NCI-H69 (cell line): Measurements from ENCODE around the gene NR3C2.

Source experiments
- DNase-seq: peaks from one replicate; lab custom pipeline; 2025; lab: John Stamatoyannopoulos, UW

NR3C2 gene

DNA sequence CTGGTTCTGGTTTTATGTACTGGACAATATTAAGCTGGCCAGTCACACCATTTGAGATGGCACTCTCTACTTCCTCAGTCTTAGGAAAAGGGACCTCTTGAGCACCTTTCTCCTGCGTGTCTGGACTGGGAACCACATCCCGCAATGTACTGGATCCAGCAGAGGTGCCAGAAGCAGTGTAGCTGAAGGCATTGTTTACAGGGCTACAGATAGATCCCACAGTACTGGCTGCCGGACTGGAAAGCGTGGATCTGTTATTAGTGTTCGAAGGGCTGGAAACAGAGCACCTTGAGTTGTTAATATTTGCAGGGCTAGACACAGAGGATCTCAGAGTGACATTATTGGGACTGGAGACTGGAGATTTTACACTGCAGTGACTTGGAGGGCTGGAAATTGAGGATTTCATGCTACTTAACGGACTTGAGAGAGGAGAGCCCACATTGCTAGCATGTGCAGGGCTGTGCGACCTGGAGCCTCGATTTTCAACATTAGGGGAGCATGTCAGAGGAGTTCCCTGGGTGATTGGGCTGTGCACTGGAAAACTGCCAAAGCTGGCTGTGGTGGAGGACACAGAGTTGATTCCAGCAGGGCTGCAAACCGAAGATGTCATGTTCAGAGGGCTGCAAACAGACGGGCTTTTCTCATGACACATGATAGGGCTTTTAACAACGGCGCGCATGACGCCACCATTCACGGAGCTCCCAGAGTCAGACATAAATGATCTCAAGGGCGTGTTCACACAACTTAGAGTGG is 6.4 kb downstream of the NR3C2 start:
- DNase-seq = no peak

DNA sequence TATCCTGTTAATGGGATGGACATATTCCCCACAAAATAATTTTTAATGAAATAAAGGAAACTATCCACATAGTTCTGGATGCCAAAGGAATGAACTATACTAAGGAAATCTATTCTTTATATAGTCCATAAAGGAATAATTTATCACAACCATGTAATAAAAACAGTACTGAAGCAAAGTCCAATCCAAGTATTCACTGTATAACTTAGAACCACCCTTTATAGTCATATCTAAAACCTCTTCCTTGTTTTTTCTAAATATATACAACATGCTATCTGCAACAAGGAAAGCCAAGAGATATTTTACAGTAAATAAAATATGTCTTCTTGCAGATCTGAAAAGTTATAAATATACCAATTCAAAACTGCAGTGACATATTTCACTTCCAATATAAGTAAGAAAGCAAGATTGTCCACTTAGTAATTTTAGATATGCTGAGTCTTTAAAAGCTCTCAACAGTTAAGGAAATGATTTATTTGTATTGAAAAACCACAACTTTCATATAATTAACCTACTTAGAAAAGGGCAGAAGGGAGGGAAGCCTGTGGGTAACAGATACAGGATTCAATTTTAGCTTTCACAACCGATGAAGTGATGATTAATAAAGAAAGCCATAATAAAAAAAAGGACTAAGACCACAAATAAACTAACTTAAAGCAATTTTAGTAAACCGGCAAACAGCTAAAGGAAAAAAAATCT is 8.0 kb downstream of the NR3C2 start:
- no peak for DNase-seq

DNA sequence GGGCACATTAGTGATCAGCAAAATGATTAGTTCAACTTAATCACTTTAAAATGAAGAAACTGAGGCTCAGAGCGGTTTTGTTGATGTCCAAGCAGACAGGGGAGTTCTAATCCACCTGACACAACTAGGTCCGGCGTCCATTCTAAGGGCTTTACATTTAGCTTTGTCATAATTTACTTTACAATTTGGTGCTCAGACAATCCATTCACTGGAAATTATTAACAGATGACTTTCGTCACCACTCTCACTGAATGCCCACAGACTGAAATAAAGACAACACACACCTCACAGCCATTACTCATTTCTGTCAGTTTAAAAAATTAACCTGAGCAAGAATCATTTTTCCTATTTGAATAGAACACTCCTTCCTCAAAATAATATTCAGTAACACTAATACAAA is 10.8 kb downstream of the NR3C2 start:
- DNase-seq = peak; percentile 27

DNA sequence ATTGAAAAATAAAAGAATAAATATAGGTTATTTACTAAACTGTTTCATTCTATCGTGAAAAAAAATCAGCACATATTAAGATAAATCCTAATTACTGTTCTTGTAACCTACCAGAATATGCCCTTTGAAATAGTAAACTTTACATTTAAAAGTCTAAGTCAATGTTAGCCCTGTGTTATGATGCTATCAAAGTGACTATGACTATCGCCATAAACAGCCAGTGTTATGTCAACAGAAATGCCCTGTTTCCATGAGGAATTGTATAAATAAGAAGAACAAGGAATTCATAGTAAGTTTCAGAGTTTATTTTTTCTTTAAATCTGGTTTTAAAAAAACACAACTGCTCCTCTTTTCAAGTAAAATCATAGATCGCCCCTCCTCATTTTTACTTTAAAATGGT is 11.4 kb downstream of the NR3C2 start:
- DNase-seq = no peak

DNA sequence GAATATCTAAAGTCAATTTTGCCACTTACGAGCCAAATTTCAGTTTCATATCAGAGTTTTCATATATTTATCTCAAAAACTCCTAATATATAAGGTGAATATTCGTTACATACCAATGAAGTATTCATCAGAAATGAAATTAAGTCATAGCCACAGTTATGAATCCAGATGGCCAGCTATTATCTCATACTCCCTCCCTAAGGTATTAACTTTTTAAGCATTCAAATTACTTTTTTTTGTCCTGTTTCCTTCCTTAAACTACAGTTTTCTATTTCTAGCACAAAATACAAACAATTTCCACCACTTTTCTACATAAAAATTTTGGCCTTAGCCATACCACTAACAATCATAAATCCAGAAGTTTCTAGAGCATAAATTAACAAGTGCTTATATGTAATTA is 13.0 kb downstream of the NR3C2 start:
- DNase-seq = no peak

DNA sequence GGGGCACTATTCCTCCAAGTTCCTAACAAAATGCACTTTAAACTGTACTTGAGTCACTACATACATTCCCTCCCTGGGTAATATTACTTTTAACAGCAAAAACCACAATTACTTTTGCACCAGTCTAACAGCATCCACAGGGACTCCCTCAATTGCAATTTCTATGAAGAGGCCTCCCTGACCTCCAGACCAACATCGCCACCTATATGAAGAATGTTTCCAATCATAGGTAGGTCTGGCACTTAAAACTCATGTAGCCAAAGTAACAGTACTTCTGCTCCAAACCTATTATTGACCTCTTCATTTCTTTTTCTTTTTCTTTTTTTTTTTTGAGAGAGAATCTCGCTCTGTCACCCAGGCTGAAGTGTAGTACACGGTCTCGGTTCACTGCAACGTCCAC is 15.6 kb downstream of the NR3C2 start:
- DNase-seq = no peak

DNA sequence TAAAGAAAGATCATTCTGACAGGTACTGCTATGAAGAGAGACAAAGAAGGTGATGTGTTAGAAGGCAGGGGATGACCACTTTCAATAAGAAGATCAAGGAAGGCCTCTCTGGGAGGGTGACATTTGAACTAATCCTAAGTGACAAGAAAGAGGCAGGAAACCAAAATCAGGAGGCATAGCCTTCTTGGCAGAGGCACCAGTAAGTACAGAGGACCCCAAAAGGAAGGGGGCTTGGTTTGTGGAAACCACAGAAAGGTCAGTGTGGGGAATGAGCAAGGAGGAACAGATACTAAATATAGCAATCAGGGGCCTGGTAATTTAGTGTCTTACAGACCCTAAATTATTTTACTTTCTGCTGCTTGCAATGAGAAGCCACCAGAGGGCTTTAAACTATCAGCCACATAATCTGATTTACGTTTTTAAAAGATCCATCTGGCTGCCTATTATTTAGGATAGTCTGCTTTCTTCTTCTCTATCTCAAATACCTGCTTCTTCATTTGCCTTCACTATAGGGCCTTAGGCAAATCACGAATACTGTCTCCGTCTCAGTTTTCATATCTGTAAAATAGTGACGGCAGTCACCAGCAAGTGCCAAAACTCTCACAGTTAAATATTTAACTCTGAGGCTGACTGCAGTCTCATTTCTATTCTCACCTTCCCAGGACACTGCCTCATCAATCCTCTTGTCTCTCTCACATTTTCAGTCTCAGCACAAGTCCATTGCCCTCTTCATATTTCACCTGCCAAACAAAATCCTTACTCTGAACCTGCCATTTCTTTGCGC is 16.7 kb downstream of the NR3C2 start:
- DNase-seq = no peak

DNA sequence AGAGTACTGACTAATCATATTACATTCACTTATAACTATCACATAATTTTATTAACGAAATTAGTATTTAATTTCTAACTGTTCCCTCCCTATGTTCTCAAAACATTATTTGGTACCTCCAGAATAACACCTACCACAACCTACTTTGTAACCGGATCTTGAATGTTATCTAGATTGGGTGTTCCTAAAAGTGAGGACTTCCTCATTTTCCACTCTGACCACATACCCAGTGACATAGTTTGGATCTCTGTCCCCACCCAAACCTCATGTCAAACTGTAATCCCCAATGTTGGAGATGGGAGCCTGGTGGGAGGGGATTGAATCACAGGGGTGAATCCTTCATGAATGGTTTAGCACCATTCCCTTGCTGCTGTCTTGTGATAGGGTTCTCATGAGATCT is 21.8 kb downstream of the NR3C2 start:
- no peak for DNase-seq

DNA sequence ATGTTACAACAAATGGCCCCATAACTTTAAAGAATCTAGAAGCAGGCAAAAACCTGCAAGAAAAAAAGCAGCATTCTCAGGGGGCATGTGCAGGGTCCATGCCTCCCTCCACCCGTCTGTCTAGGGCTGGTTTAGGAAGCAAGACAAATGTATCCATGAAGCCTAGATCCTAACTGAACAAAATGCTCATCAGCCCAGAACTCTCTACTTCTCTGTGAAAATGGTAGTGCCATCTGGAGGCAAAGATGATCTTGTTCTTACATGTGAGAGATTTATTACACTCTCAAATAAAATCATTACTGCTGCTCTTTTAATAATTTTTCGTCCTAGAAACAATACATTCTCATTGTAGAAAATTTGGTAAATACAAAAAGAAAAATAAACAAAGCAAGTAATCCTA is 26.7 kb downstream of the NR3C2 start:
- DNase-seq = peak; percentile 51

DNA sequence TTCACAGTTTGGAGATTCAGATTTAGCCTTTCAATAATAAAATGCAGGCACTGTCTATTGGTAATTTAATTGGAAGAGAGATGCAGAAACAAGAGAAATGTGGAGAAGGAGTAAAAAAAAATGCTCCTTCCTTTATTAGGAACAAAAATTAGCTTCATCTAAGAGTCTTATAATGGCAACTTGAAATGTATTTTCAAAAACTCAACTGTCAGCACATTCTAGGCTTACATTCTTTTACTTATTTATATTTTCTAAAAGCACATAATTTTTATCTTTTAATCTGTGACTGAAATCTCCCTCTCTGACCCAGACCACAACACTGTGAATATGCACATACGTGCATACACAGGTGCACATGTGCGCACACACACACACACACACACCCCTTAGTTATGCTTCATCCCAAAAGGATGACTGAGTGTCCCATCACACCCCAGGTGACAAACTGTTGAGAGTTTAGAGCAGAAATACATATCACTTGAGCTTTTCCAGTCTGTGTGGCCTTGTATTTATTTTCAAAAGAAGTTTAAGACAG is 29.7 kb downstream of the NR3C2 start:
- DNase-seq = no peak

DNA sequence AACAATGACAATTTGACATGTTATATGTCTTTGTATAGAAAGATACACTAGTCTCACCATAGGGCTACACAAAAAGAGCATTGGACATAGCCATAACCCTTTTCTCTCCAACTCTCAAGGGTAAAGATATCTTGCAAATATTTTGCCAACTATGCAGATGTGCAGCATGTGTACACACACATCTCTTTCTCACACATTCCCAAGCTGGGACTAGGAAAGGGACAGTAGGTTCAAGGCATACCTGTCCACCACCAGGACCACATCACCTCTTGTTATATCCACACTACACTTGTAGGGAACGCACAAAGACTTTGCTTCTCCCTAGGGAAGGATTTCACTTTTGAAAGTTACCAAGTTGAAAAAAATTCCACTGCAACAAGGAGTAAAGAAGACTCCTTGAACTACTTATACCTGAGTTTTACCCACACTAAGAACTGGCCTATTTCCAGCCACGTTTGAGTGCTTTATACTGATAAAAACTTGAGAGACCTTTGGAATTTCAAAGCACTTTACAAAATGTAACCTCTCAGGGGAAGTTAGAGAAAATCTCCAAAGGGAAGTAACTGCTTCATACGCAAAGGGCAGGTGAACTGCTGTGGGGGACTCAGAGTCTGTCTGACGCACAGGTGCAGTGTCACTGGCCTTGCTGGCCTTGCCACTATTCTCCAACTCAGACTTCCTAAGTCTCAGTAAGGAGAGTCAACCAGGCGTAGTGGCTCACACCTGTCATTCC is 36.9 kb downstream of the NR3C2 start:
- no peak for DNase-seq

DNA sequence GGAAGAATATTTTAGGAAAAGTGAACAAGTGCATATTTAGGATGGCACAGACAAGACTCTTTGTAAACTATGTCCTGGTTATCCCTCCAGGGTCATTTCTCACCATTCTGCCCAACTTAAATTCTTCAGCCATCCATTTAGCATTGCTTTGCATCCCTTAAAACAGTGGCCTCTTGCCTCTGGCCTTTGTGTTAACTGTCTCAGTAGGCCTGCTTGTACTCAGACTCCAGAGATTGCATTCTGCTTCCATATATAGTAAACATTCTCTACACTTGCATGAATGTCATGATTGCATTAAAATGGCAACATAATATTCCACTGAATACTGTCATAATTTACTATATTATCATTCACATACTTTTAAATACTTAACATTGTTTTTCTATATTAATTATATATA is 43.2 kb downstream of the NR3C2 start:
- DNase-seq = no peak

DNA sequence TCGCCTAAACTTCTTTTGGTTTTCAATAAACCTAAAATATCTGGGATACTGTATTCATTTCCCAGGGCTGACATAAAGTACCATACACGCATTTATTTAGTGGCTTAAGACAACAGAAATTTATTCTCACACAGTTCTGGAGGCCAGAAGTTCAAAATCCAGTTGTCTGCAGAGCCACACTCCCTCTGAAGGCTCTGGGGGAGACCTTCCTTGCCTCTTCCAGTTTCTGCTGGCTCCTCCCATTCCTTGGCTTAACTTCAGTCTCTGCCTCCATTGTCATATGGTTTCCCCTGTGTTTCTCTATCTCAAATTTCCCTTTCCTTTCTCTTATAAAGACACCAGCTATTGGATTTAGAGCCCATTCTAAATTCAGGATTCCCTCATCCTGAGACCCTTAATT is 44.4 kb downstream of the NR3C2 start:
- DNase-seq = no peak

DNA sequence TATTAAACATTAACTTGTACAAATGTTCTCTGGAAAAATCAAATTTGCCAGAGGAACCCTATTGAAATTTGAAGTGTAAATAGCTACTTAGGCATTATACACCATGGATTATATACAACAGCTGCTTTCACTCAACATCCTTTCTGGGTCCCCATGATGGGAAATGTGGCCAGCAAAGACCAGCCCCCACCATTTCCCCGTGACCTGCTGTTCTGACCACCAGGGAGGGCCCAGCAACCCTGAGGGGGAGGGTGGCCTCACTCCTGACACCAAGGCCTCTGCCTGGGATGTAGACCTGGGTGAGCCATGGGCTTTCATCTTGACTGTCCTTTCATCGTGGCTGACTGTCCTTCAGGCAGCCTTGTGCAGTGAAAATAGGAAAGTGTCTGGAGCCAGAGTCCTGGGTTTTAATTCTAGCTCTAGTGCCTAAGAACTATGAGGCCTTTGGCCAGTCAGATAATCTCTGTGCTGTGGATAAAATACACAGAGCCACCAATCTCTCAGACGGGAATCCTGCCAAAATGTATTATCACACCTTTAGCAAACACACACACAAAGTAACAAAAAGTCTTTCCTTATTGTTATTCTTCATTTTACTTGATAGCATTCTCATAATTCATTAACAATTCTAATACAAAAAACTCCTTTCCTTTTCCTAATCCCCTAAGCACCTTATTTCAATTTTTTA is 45.1 kb downstream of the NR3C2 start:
- no peak for DNase-seq

DNA sequence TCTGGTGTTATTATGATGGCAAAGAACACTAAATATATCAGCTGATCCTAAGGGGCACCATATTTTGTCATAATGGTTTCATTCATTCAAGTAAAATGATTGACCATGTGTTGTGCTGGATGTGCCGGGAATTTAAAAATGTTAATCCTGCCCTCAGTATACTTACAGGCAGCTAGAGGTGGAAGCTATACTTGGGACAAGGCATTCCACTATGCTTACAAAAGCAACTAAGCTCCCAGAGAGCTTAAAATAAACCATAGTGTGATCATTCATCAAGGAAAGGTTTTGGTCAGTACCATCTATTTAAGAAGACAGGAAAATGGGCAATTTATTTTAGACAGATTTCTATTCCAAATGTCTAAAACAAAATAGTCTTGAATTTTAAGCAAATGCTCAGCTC is 46.4 kb downstream of the NR3C2 start:
- DNase-seq = no peak

DNA sequence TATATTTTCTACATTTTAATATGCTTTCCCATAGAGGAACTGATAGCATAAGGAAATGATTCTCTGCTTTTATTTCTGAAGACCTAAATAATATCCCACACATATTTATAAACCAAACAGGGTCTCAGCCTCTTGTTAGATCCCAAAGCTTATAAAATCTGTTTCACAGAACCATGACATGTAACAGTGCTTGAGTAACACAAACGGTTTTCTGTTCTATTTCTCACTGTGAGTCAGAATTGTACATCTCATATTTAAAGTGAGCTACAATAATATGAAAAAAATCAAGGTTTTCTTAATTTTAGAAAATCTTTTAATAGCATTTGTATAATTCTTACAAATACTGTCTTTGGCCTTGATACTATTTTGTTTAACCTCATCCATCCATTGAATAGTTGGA is 51.2 kb downstream of the NR3C2 start:
- no peak for DNase-seq

DNA sequence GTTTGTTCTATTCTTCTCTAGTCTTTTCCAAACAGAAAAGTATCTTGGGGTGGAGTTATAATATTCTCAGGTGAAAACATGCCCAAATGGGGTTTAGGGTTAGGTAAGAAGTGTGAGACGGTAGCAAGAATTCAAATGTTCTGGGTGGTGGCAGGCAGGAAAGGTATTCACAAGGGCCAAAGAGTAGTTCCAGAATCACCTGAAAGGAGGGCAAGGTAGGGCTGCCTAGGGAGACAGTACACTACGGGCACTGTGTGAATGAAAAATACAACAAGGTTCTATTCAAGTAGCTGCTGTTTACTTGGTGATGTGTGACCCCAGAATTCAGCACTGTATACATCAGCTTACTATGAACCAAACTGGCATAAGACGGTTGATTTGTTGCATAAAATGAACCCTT is 51.9 kb downstream of the NR3C2 start:
- DNase-seq = no peak

DNA sequence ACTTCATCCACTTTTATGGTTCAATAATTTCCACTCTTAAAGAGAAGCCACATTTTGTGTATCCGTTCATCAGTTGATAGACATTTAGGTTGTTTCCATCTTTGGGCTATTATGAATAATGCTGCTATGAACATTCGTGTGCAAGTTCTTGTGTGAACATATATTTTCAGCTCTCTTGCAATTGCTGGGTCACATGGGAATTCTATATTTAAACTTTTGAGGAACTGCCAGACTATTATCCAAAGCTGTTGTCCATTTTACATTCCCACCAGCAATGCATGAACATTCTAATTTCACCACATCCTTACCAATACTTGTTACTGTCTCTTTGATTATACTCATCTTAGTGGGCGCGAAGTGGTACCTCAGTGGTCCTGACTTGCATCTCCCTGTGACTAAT is 61.9 kb downstream of the NR3C2 start:
- no peak for DNase-seq

DNA sequence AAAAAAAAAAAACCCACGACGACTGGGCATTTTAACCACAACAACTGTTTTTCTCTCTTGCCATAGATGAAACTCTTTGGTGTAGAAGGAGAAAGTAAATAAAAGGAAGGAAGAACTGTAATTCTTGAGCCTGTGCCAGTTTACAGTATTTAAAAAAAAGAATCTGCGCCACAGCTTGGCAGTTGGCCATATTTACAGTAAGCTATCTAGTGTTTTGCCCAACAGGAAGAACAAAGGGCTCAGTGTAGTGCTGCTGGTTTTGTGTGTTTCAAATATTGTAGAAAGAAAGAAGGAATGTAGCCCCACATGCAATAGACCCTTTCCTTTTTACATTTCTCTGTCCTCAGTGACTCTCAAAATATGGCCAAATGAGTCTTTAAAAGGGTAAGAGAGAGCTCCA is 66.1 kb downstream of the NR3C2 start:
- peak; percentile 85 for DNase-seq

DNA sequence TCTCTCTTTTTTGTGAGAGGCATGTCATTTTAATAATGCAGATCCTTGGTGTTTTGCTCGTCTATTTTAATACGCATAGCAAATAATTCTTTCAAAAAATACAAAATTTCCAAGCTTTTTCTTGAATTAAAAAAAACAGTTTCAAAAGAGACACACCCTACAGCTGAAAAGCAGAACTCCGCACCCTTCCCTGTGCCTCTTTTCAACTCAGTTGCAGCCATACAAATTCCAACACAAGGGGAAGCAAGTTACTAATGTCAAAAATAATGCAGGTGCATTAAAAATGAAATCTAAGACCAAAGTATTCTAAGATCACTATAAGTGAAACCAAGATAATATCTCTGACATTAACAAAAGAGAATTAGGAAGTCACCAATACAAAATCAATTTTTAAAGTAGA is 66.6 kb downstream of the NR3C2 start:
- DNase-seq = no peak

DNA sequence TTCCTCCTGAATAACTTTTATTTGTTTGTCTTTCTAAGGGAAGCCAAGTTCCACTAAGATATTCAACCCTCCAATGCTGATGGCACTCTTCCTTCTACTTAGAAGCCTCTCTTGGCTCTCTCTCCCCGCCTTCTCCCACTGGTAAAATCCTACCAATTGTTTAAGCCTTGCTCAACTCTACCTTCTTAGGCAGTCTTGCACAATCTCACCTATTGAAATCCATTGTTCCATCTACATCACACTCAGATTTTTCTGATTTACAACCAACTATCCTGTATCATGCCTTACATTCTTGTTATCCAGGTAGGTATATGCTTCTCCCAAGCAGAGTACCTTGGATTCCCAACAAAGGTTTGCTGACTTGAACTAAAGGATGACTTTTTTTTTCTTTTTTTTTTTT is 69.1 kb downstream of the NR3C2 start:
- DNase-seq = no peak

DNA sequence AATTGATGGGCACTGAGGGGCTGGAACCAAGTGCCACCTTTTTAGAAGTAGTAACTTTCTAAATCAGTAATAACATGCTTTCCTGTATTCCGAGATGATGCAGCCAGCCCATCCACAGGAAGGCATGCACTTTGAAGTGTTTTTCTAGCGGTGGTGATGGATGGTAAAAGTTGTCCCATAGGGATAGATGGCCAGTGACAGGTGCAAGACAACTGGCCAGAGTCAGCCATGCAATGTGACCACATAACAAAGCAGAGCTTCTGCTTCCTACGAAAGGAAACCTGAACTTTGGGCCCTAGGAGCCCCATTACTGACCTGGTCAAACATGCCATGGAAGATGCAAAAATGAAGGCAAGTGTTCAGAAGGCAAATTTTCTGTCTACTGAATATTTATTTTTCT is 72.3 kb downstream of the NR3C2 start:
- DNase-seq = no peak
